Muscle of leg (tissue), 11 donors: ENCODE measurements around the gene UBE2Q1. TPM values are rescaled to one million over a fixed set of nuclear protein-coding genes. Genes with fewer than 3 reads are reported as not detected.
A peak's percentile ranks its signal among the peaks of the same experiment; 100 is the strongest.
"Not testable (repeated sequence)": the region's sequence is repeated elsewhere in the genome, so short reads cannot be mapped to it uniquely, and the experiment has no call there.

ENCODE experiments used
- DNase-seq: peaks from one replicate; pipeline ENCODE4 v3.0.0; 2013
- H3K27ac ChIP-seq: one replicate; pipeline ENCODE4 v1.5.1; 2013; ENCODE audit warnings: mild to moderate bottlenecking, low read length, control low read depth
- H3K27me3 ChIP-seq: one replicate; pipeline ENCODE4 v1.6.1; 2013; ENCODE audit warnings: low read length; ENCODE audit not compliant: control insufficient read depth, insufficient read depth
- H3K36me3 ChIP-seq: one replicate; pipeline ENCODE4 v1.6.1; 2013; ENCODE audit warnings: low read length; ENCODE audit not compliant: control insufficient read depth, insufficient read depth
- H3K4me1 ChIP-seq: one replicate; pipeline ENCODE4 v1.6.1; 2013; ENCODE audit warnings: low read length; ENCODE audit not compliant: control insufficient read depth, insufficient read depth
- H3K4me3 ChIP-seq: one replicate; pipeline ENCODE4 v1.5.1; 2013; ENCODE audit warnings: low read length, control low read depth
- H3K9me3 ChIP-seq: replicated peaks from 2 replicates; pipeline ENCODE4 v1.6.1; 2013; ENCODE audit warnings: low read depth, low read length; ENCODE audit not compliant: control insufficient read depth
- WGBS: methylation state at CpG from one replicate; pipeline ENCODE4 v1.1.5; 2013; ENCODE audit warnings: missing lambda C conversion rate; ENCODE audit not compliant: insufficient coverage; 5-methylcytosine and 5-hydroxymethylcytosine counted together
- polyA plus RNA-seq, 8 donors: library from polyadenylated mRNA; unstranded; fragments of 120-200 nt; gene quantifications; one replicate each; pipeline versions ENCODE4 v1.2.1 to v1.2.3, GENCODE V29; 2013; ENCODE audit warnings: inconsistent platforms in 1 of 8, low replicate concordance in 1 of 8; ENCODE audit not compliant: insufficient read length in 8 of 8, insufficient read depth in 1 of 8
- total RNA-seq: library from RNA; stranded (reverse); fragments of 120-200 nt; gene quantifications from one replicate; pipeline ENCODE4 v1.2.4, GENCODE V29; 2013

UBE2Q1 gene
- total and polyA plus RNA-seq, 9 donors: 21.8 to 73.4 (median 67.8) TPM

DNA sequence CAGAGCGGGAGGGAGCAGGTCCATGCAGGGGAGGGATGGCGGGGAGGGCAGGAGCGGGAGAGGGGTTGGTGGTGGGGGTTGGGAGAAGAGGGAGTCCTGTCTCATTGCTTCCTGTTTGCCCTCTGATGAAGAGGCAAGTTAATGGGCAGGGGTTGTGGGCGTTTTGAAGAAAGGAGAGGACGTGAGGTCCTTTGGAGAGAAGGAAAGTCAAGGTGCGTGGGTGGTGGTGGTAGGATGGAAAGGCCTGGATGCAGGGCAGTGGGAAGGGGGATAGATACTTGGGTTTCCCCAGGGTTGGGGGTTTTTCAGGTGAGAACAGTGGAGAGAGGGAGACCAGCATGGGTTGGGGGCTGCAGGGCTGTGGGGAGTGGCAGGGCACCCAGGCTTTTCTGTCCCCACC, 17.2 kb downstream of the UBE2Q1 start:
- Histone ChIP-seq H3K4me1 (no peaks in the 10 kb centered on the region), H3K36me3 (no peaks in the 10 kb centered on the region), H3K27ac (no peak overlapping the region), H3K27me3 (peaks cover 15% of the 10 kb centered on the region), H3K4me3 (no peak overlapping the region), H3K9me3 (no peaks in the 10 kb centered on the region)
- no peak for DNase-seq
- 31% methylated on average over 6 of the region's 6 CpGs for WGBS

DNA sequence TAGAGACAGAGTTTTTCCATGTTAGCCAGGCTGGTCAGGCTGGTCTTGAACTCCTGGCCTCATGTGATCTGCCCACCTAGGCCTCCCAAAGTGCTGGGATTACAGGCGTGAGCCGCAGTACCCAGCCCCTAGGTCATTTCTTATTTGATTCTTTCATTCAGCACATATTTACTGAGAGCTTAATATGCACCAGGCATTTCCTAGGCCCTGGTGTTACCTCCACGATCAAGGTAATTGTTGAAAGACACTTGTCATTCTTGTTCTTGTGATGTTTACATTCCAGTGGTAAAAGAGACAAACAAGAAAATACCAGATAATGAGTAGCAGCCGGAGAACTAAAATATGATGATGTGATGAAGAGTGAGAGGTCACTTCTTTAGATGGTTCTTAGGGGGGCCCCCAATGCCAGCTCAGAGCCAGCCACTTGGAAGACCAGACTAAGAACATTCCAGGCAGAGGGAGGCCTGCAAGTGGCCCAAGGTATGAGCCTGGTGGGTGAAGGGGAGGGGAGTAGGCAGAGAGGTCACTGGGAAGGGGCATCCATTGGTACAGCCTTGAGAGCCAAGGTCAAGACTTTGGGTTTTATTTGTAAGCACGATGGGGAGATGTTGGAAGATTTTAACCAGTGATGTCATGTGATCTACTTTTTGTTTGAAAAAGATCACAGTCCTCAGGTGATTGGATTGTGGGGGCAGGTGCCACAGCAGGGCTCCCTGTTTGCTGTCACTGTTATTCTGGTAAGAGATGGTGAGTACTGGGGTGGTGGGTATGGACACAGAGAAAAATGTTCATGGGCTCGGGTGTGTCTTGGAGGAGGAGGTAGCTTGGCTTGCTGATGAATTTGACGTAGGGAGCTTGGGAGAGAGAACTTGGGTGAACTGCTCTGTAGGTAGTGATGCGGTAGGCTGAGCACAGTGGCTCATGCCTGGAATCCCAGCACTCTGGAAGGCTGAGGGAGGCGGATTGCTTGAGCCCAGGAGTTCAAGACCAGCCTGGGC, 18.7 kb downstream of the UBE2Q1 start:
- H3K4me1 ChIP-seq: no peaks in the 10 kb centered on the region

DNA sequence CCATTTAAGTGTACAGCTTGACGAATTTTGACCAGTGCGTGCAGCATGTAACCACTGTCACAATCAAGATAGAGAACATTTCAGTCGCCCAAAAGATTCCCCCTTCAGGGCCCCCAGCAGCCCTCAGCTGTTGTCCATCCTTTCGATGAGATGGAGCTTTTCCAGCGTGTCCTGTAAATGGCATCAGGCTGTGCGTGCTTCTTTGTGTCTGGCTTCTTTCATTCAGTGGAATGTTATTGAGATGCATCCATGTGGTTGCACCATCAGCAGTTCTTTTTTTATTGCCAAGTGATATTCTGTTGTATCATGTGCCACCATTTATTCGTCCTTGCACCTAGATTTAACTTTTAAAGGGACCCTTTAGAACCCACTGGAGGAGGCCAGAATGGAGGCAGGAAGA, 21.9 kb downstream of the UBE2Q1 start:
- H3K9me3 ChIP-seq: peaks cover 2% of the 10 kb centered on the region
- no peak for DNase-seq
- peaks cover 13% of the 10 kb centered on the region for H3K27me3 ChIP-seq
- no peaks in the 10 kb centered on the region for H3K36me3 ChIP-seq
- H3K27ac ChIP-seq: no peak overlapping the region
- WGBS: 69% methylated on average over 6 of the region's 7 CpGs
- H3K4me1 ChIP-seq: no peaks in the 10 kb centered on the region
- H3K4me3 ChIP-seq: no peak overlapping the region

More for the DNA sequence above, 18.7 kb downstream of the UBE2Q1 start:
- no peak overlapping the region for H3K27ac ChIP-seq
- no peaks in the 10 kb centered on the region for H3K36me3 ChIP-seq
- 77% methylated on average over 4 of the region's 9 CpGs for WGBS
- DNase-seq: no peak
- peaks cover 2% of the 10 kb centered on the region for H3K9me3 ChIP-seq
- H3K27me3 ChIP-seq: peaks cover 17% of the 10 kb centered on the region
- no peak overlapping the region for H3K4me3 ChIP-seq

DNA sequence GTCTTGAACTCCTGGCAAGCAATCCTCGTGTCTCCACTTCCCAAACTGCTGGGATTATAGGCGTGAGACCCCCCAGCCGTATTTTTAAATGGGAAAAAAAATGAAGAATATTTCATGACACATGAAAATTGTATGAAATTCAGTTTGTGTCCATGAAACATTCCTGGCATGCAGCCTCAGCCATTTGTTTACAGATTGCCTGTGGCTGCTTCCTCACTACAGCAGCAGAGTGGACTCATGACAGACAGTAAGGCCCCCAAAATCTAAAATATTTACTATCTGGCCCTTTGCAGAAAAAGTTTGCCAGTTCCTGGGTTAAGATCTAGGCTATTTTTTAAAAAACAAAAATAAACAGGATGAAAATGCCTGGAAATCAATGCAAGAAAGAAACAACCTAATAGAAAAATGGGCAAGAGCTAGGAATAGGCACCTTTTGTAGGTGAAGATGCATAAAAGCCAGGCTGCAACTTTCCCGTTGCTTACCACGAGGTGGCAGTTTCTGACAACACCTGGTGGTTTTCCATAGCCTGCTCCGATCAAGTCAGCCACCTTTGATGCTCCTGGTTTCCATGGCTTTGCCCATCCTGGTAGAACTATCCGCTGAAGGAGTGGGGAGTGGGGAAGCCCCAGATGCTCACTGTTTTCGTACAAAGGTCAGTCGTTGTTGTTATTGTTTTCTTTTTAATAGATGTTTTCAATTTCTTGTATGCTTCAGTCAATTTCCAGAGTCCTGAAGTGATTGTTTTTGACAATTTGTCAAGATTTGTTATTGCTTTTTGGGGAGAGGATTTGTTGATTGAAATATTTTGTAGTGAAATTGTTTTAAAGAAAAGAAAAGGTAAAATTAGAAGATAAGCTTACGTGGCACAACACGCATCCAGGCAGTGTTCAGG, 24.3 kb downstream of the UBE2Q1 start:
- Histone ChIP-seq H3K4me3 (no peak overlapping the region), H3K27me3 (peaks cover 9% of the 10 kb centered on the region), H3K27ac (no peak overlapping the region), H3K9me3 (peaks cover 2% of the 10 kb centered on the region), H3K4me1 (no peaks in the 10 kb centered on the region), H3K36me3 (no peaks in the 10 kb centered on the region)
- no peak for DNase-seq
- WGBS: 48% methylated on average over 4 of the region's 11 CpGs

DNA sequence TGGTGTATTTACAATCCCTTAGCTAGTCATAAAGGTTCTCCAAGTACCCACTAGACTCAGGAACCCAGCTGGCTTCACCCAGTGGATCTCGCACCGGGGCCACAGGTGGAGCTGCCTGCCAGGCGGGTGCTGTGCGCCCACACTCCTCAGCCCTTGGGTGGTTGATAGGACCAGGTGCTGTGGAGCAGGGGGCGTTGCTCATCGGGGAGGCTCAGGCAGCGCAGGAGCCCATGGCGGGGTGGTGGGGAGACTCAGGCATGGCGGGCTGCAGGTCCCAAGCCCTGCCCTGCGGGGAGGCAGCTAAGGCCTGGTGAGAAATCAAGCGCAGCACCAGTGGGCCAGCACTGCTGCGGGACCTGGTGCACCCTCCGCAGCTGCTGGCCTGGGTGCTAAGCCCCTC, 26.5 kb downstream of the UBE2Q1 start:
- not testable (repeated sequence) for H3K4me1 ChIP-seq, DNase-seq
- WGBS: 91% methylated on average over 12 of the region's 13 CpGs

DNA sequence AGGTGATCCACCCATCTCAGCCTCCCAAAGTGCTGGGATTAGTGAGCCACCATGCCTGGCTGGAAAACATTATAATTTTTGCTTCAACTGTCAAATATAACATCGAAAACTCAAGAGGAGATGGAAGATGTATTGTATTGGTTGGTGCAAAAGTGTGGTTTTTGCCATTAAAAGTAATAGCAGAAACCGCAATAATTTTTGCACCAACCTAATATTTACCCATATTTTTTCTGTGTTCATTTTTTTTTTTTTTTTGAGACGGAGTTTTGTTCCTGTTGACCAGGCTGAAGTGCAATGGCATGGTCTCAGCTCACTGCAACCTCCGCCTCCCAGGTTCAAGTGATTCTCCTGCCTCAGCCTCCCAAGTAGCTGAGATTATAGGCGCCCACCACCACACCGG, 29.2 kb downstream of the UBE2Q1 start:
- no peak for DNase-seq
- Histone ChIP-seq H3K9me3 (no peaks in the 10 kb centered on the region), H3K4me3 (no peak overlapping the region), H3K27ac (no peak overlapping the region), H3K27me3 (no peaks in the 10 kb centered on the region), H3K36me3 (no peaks in the 10 kb centered on the region), H3K4me1 (no peaks in the 10 kb centered on the region)
- WGBS: no CpG with 5 or more reads among the region's 6 CpGs

More for the DNA sequence above, 26.5 kb downstream of the UBE2Q1 start:
- H3K9me3 ChIP-seq, H3K4me3 ChIP-seq, H3K36me3 ChIP-seq, H3K27ac ChIP-seq, H3K27me3 ChIP-seq: not testable (repeated sequence)

DNA sequence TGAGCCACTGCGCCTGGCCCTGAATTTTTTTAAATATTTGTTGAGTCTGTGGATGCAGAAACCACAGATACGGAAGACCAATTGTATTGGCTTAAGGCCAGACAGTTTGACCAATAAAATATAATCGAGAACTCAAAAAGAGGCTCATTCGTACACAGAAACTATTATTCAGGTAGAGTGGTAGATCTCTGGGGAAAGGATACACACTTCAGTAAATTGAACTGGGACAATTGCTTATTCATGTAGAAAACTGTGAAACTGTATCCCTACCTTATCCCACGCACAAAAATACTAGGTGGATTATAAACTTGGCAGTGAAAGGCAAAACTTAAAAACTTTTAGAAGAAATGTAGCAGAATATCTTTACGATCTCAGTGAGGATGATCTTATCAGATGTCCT, 31.3 kb downstream of the UBE2Q1 start:
- Histone ChIP-seq H3K4me3 (no peak overlapping the region), H3K27me3 (peaks cover 5% of the 10 kb centered on the region), H3K4me1 (no peaks in the 10 kb centered on the region), H3K27ac (no peak overlapping the region), H3K9me3 (no peaks in the 10 kb centered on the region), H3K36me3 (no peaks in the 10 kb centered on the region)
- DNase-seq: no peak
- WGBS: 73% methylated on average over 2 of the region's 6 CpGs

DNA sequence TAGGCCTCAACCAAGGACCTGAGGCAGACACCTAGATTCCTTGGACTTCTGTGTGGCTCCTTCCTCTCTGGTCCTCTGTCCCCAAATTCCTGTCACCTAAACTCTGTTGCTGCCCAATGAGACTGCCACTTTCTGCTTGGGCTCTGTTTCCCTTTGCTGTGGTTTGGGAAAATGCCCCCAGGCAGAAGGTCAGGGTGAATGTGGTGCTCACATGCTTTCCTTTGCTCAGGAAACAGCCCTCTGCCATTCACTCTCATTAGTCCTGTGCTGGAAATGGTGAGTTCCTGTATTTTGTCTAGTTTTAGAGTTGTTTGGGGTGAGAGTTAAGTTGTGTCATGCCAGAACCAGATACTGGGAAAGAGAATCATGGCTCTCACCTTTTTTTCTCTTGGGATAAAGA, 33.6 kb downstream of the UBE2Q1 start:
- H3K4me3 ChIP-seq: no peak overlapping the region
- H3K36me3 ChIP-seq: no peaks in the 10 kb centered on the region
- H3K27me3 ChIP-seq: peaks cover 10% of the 10 kb centered on the region
- H3K27ac ChIP-seq: no peak overlapping the region
- H3K9me3 ChIP-seq: no peaks in the 10 kb centered on the region
- H3K4me1 ChIP-seq: no peaks in the 10 kb centered on the region
- DNase-seq: peak; percentile 19

DNA sequence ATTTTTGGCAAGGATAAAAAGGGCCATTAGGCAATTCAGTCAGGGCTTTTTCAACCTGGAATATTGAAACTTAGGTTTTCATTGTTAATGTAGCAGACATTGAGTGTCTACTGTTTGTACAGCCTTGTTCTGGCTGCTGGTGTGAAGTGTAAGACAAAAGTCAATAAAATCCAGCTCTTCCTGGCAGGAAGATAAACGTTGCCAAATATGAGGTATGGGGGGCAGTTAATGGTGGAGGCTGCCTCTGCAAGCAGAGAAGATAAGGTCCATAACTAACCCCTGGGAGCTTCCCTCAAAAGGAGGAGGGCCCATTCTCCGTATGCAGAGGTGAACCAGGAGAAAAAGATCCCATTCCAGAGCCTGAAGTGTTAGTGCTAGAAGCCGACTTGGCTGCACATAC, 36.8 kb downstream of the UBE2Q1 start:
- Histone ChIP-seq H3K4me3 (no peak overlapping the region), H3K27ac (no peak overlapping the region), H3K4me1 (no peaks in the 10 kb centered on the region), H3K27me3 (peaks cover 10% of the 10 kb centered on the region), H3K9me3 (no peaks in the 10 kb centered on the region), H3K36me3 (no peaks in the 10 kb centered on the region)
- DNase-seq: no peak
- WGBS: 54% methylated on average over 2 of the region's 3 CpGs

DNA sequence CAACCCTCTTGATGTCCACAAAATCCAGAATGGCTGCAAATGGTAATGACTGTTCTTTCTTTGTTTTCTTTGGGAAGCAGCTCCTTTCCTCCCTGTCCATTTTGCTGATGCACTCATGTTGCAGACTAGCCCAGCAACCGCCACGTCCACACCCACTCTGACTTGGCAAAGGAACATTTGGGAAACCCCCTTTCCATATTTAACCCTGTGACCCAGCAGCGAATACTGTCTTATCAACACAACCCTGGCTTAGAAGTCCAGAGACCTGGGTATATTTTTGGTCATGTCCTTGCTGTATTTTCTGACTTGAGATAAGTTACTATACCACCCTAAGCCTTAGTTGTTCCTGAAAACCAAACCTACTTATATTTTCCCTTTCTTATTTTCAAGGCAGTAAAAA, 38.1 kb downstream of the UBE2Q1 start:
- Histone ChIP-seq H3K9me3 (no peaks in the 10 kb centered on the region), H3K27ac (no peak overlapping the region), H3K4me3 (no peak overlapping the region), H3K36me3 (no peaks in the 10 kb centered on the region), H3K4me1 (no peaks in the 10 kb centered on the region), H3K27me3 (peaks cover 10% of the 10 kb centered on the region)
- WGBS: no CpG with 5 or more reads among the region's 3 CpGs
- peak; percentile 17 for DNase-seq
